Measurements from ENCODE around the gene S100A7A.
"Not testable (repeated sequence)": the region's sequence is repeated elsewhere in the genome, so short reads cannot be mapped to it uniquely, and the experiment has no call there.

The S100A7A gene

DNA sequence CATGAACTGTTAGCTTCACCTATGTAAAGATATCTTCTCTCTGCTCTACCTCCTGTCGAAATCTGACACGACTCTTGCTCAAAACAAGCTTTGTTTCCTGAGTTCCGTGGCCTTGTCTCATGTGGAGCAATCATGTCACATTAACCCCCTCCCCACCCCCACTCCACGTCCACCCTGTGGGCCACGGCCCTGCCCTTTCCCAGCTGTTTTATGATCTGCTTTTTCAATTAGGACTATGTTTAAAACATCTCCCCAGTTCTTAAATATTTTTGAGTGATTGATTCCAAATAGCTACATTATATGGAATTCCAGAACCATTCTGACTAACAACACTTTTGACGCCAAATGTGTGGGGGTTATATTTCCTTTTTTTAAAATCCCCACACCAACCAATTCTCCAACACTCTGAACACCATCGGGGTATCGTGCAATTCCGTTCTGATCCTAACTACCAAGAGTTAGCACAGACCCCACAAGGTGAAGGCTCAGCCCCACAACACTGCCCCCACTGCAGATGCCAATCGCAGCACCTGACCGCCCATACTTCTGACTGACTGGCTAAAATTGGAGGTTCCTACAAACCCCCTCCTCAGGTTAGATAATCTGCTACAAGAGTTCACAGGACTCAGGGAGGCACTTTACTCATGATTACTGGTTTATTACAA is 12.8 kb upstream of the S100A7A start:
- ChIA-PET POLR2A (no interaction called here), CTCF (interaction anchor here (0.9 to 3.2 kb wide), 5 partner anchors 13 to 50 kb away, joined by 3 to 14 read pairs (median 5); partner anchors contain the start of gene S100A8)
- DNase-seq (ENCODE audit: extremely low spot score): no peak
- TF ChIP-seq, protein P1, sequence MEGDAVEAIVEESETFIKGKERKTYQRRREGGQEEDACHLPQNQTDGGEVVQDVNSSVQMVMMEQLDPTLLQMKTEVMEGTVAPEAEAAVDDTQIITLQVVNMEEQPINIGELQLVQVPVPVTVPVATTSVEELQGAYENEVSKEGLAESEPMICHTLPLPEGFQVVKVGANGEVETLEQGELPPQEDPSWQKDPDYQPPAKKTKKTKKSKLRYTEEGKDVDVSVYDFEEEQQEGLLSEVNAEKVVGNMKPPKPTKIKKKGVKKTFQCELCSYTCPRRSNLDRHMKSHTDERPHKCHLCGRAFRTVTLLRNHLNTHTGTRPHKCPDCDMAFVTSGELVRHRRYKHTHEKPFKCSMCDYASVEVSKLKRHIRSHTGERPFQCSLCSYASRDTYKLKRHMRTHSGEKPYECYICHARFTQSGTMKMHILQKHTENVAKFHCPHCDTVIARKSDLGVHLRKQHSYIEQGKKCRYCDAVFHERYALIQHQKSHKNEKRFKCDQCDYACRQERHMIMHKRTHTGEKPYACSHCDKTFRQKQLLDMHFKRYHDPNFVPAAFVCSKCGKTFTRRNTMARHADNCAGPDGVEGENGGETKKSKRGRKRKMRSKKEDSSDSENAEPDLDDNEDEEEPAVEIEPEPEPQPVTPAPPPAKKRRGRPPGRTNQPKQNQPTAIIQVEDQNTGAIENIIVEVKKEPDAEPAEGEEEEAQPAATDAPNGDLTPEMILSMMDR (IDR thresholded peaks at IDR 0.05; ENCODE audit: control extremely low read depth, extremely low read depth, low read depth, missing control alignments): no peak

DNA sequence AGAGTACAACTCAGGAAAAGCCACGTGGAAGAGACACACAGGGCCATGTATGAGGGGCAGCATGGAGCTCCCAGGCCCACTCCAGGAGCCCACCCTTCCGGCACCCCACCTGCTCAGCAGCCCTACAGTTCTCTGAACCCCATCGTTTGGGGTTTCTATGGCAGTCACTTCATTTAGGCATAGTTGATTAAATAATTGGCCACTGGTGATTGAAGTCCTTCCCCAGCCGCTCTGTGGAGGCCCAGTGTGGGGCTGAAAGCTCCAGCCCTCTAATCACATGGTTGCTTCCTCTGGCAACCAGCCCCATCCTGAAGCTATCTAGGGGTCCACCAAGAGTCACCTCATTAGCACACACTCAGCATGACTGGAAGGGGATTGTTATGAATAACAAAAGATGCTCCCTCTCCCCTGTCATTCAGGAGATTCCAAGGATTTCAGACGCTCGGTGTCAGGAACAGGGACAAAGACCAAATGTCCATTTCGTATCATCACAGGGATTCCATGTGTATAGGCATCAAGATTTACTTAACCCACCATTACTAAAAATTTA is 12.2 kb upstream of the S100A7A start:
- DNase-seq (ENCODE audit: extremely low spot score): no peak

DNA sequence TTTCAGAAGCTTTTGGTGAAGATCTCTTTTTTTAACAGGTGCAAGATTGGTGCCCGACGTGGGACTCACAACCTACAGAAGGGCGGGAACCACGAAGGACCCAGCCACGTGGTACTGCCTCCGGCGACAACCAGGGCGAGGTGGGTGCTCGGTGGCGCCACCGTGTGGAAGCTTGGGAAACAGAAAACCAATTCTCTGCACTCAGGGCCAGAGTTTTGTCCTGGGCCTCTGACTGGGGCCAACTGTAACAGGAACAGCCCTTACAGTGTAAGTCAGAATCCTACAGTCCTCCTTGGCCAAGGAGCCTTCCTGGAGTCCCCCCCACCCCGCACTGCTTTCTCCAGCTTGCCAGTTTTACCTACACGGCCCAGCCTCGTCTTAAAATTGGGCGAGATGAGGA is 11.6 kb upstream of the S100A7A start:
- peak; percentile 47 for DNase-seq (ENCODE audit: extremely low spot score)
- POLR2A ChIA-PET: no interaction called here
- CTCF ChIA-PET: interaction anchor here (1.0 to 3.2 kb wide), 2 partner anchors 52 to 157 kb away, joined by 3 to 14 read pairs; no protein-coding TSS in a partner anchor
- TF ChIP-seq, protein P1 (IDR thresholded peaks at IDR 0.05; ENCODE audit: control extremely low read depth, extremely low read depth, low read depth, missing control alignments): peak; percentile 42

More for the DNA sequence above, 12.2 kb upstream of the S100A7A start:
- ChIA-PET POLR2A (no interaction called here), CTCF (interaction anchor here (0.9 to 3.2 kb wide), 4 partner anchors 30 to 157 kb away, joined by 3 to 14 read pairs (median 4); no protein-coding TSS in a partner anchor)
- TF ChIP-seq, protein P1 (IDR thresholded peaks at IDR 0.05; ENCODE audit: control extremely low read depth, extremely low read depth, low read depth, missing control alignments): no peak

DNA sequence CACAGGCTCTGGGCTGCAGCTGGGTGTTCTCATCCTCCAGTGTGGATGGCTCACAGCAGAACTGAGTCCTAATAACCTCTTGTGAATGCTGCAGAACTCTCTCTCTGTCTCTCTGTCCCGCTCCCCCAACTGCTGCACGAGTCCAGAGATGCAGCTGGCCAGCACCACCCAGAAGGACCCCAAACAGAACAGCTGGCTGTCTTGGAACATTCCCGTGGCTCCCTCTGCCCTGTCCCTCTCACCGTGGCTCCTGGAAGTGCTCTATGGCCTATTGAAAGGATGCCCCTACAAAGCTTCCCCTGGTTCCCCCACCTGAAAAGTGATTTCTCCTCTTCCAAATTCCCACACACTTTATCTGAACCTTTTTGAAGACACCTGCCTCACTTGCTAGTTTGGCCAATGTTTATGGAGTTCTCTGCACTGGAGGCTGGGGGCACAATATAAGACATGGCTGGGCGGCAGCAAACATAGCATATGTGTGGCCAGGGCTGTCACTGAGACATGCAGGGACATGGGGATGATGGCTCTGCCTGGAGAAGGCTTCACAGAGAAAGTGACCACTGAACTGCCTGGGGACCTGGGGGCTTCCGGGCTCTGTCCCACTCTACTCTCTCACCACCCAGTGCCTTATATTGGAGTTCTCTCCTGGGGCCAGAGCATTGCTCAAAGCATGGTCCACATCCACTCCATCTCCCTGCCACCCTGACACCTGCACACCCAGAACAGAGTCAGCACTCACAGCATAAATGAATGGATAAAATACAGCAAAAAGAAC is 10.3 kb upstream of the S100A7A start:
- CTCF ChIA-PET: interaction anchor here (0.9 kb wide), 1 partner anchor 106 kb away, joined by 3 read pairs; no protein-coding TSS in a partner anchor
- DNase-seq (ENCODE audit: extremely low spot score); POLR2A ChIA-PET: not testable (repeated sequence)

DNA sequence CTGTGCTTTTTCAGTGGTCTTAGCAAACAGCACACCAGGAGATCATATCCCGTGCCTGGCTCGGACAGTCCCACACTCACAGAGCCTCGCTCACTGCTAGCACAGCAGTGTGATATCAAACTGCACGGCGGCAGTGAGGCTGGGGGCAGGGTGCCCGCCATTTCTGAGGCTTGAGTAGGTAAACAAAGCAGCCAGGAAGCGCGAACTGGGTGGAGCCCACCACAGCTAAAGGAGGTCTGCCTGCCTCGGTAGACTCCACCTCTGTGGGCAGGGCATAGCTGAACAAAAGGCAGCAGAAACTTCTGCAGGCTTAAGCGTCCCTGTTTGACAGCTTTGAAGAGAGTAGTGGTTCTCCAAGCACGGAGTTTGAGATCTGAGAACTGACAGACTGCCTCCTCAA is 9.0 kb upstream of the S100A7A start:
- CTCF ChIA-PET: interaction anchor here (2.0 kb wide), 1 partner anchor 11 kb away, joined by 5 read pairs; no protein-coding TSS in a partner anchor
- POLR2A ChIA-PET; DNase-seq (ENCODE audit: extremely low spot score): not testable (repeated sequence)

DNA sequence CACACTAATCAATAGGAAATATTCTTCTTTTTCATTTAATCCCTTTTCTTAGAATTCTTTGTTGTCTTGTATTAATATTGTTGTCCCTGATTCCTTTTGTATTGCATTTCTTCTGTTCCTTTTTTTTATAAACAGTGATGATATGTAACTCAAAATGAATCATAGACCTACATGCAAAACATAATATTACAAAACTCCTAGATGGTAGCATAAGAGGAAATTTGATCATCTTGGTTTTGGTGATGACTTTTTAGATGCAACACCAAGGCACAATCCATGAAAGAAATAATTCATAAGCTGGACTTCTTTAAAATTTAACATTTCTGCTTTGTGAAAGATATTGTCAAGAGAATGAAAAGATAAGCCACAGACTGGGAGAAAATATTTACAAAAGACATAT is 2.4 kb upstream of the S100A7A start:
- POLR2A ChIA-PET; DNase-seq (ENCODE audit: extremely low spot score); CTCF ChIA-PET: not testable (repeated sequence)

DNA sequence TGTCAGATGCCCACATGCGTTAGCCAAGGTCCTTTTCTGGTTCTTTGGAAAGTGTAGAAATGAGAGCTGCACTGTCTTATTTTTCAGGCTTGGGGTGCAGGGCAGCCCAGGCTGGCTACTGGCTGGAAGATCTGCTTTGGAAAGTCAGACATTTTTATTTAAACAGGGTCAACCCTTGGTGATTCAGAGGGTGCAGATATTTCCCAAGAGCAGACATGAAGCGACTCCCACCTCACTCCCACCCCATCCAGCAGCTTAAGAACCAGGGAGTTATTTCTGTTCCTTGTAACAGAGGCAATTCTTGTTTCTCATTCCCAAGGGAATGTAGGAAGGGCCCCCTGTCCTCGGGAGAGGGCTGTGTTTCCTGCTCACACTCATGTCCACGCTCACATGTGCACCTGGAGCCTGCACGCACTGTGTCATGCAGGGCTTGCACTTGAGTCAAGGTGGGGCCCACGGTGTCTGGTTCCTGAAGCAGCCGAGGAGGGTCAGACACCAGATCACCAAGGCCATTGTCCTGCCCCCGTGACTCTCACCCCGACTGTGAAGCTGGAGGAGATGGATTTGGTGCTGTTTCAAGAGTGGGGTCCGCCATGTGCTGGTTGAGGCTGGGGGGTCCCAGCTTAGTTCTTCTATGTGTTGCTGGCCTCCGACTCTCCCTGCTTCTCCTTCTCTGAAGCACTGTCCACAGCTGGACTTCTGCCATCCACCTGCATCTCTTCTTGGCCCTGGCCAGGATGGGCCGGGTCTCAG is 992 bp downstream of the S100A7A start:
- CTCF ChIA-PET: interaction anchor here (0.9 kb wide), 1 partner anchor 77 kb away, joined by 3 read pairs; no protein-coding TSS in a partner anchor
- no peak for DNase-seq (ENCODE audit: extremely low spot score)
- TF ChIP-seq, protein P1 (IDR thresholded peaks at IDR 0.05; ENCODE audit: control extremely low read depth, extremely low read depth, low read depth, missing control alignments): no peak
- POLR2A ChIA-PET: no interaction called here

DNA sequence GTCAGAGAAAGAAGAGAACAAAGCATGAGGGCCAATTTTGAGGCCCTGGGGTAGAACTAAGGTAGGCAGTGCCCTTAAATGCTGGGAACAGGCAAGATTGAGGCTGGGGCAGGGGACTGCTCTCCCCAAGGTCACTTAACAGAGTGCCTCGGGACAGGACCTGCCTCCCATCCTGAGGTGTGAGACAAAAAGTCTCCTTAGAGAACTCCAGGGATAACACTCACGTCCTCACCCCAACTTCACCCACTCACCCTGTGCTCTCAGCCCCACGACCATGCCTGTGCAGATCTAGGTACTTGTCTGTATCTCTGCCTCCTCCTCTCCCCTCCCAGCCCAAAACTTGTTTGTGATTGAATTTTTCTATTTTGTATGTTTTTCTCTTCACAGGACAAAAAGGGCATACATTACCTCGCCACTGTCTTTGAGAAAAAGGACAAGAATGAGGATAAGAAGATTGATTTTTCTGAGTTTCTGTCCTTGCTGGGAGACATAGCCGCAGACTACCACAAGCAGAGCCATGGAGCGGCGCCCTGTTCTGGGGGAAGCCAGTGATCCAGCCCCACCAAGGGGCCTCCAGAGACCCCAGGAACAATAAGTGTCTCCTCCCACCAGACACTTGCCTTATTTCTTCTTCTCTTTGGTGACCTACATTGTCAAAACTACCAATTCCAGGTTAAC is 2.6 kb downstream of the S100A7A start:
- CTCF ChIA-PET; POLR2A ChIA-PET; DNase-seq (ENCODE audit: extremely low spot score): not testable (repeated sequence)

DNA sequence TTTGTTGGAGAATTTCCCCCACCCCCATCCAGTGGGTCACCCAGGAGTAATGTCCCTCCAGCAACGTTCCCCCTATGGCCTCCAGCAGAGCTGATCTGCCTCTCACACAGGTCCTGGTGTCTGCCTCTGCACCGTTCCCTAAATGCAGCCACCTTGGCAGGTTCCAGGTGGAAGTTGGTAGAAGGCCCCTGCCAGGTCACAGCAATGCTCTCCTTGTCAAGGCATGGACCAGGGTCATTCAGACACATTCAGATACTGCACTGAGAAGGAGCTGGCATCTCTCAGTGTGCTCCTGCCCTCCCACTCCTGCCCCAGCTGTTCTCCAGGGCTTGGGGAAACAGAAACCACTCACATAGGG is 3.1 kb downstream of the S100A7A start:
- CTCF ChIA-PET; DNase-seq (ENCODE audit: extremely low spot score); POLR2A ChIA-PET: not testable (repeated sequence)

All from GM10248 (cell line).